Vagina (tissue), 2 donors: ENCODE measurements around the gene UBE2G1.

Experiments
- POLR2A ChIP-seq, 2 donors: fragments of 450-650 bp; IDR thresholded peaks; one replicate each; pipeline ENCODE4 v1.6.1; 2017; ENCODE audit warnings: antibody characterized with exemption in 2 of 2, mild to moderate bottlenecking in 2 of 2, moderate library complexity in 2 of 2
- POLR2AphosphoS5 ChIP-seq, 2 donors: sonication (generic); formaldehyde crosslinking; IDR thresholded peaks; one replicate each; pipeline ENCODE4 v1.9.0; 2017; ENCODE audit warnings: antibody characterized with exemption in 2 of 2, mild to moderate bottlenecking in 2 of 2, low read depth in 1 of 2; ENCODE audit not compliant: insufficient read depth in 1 of 2
- TF ChIP-seq, protein P1 (sequence below), 3 experiments: fragments of 450-650 bp in 2 of 3; fragments of 200-600 bp in 1 of 3; sonication (generic) in 1 of 3; IDR thresholded peaks; one replicate each; pipeline ENCODE4 v1.5.1; 2017 to 2019; ENCODE audit warnings: antibody characterized with exemption in 3 of 3, mild to moderate bottlenecking in 2 of 3, moderate library complexity in 2 of 3

DNA sequence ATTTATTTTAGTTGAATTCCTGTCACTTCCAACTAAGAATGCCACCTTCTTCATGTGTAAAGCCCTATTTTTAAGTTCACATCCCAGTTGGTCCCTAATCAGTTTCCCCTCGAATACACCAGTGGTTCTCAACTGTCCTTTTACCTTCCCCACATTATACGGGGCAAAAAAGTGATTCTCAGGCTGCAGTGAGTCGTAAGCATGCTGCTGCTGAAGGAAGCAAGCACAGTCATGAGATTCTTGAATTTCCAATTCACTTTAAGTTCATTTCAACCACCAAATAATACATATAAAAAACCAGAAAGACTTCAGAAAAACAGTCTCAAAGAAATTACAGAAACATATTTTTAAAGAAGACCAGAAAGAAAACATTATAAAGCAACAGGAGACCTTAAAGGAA, 47.9 kb downstream of the UBE2G1 start:
- TF ChIP-seq, protein P1, sequence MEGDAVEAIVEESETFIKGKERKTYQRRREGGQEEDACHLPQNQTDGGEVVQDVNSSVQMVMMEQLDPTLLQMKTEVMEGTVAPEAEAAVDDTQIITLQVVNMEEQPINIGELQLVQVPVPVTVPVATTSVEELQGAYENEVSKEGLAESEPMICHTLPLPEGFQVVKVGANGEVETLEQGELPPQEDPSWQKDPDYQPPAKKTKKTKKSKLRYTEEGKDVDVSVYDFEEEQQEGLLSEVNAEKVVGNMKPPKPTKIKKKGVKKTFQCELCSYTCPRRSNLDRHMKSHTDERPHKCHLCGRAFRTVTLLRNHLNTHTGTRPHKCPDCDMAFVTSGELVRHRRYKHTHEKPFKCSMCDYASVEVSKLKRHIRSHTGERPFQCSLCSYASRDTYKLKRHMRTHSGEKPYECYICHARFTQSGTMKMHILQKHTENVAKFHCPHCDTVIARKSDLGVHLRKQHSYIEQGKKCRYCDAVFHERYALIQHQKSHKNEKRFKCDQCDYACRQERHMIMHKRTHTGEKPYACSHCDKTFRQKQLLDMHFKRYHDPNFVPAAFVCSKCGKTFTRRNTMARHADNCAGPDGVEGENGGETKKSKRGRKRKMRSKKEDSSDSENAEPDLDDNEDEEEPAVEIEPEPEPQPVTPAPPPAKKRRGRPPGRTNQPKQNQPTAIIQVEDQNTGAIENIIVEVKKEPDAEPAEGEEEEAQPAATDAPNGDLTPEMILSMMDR (IDR thresholded peaks at IDR 0.05): no peak
- no peak for TF ChIP-seq POLR2A (IDR thresholded peaks at IDR 0.05)
- TF ChIP-seq POLR2AphosphoS5 (IDR thresholded peaks at IDR 0.05; ENCODE audit: insufficient read depth in 1 of 2, low read depth in 1 of 2): no peak
